Tibial nerve (tissue), 4 donors: ENCODE results near the gene SMIM43. TPM values are rescaled to one million over a fixed set of nuclear protein-coding genes. Genes with fewer than 3 reads are reported as not detected.

Experiments
- DNase-seq, 2 donors: peaks; one replicate each; pipeline ENCODE4 v3.0.0-alpha.2; 2019; ENCODE audit warnings: low spot score in 2 of 2
- H3K27ac ChIP-seq, 4 donors: fragments of 200-600 bp; sonication (generic) in 3 of 4; one replicate each; pipeline ENCODE4 v1.5.1; 2017 to 2019; ENCODE audit warnings: mild to moderate bottlenecking in 1 of 4
- H3K27me3 ChIP-seq, 2 donors: fragments of 200-600 bp; sonication (generic) in 1 of 2; one replicate each; pipeline versions ENCODE4 v1.5.1 to v1.6.0; 2017 to 2019
- H3K36me3 ChIP-seq, 3 donors: fragments of 200-600 bp; sonication (generic); one replicate each; pipeline ENCODE4 v1.5.1; 2018 to 2019
- H3K4me1 ChIP-seq, 4 donors: fragments of 200-600 bp; sonication (generic) in 3 of 4; one replicate each; pipeline ENCODE4 v1.5.1; 2017 to 2019
- H3K4me3 ChIP-seq, 4 donors: fragments of 200-600 bp; sonication (generic) in 3 of 4; one replicate each; pipeline ENCODE4 v1.5.1; 2017 to 2019; ENCODE audit warnings: mild to moderate bottlenecking in 1 of 4, moderate library complexity in 1 of 4
- H3K9me3 ChIP-seq, 4 donors: fragments of 200-600 bp; sonication (generic) in 3 of 4; one replicate each; pipeline ENCODE4 v1.5.1; 2017 to 2019
- EP300 ChIP-seq, 2 donors: sonication (generic); formaldehyde crosslinking; IDR thresholded peaks; one replicate each; pipeline ENCODE4 v1.6.1; 2017; ENCODE audit warnings: antibody characterized with exemption in 2 of 2, mild to moderate bottlenecking in 1 of 2
- POLR2A ChIP-seq, 2 donors: fragments of 450-650 bp; IDR thresholded peaks; one replicate each; pipeline ENCODE4 v1.6.1; 2017; ENCODE audit warnings: antibody characterized with exemption in 2 of 2, mild to moderate bottlenecking in 2 of 2, moderate library complexity in 2 of 2
- WGBS, 2 donors: methylation state at CpG; one replicate each; pipeline ENCODE4 v1.1.5; 2018; 5-methylcytosine and 5-hydroxymethylcytosine counted together
- total RNA-seq, 4 donors: library from RNA; depleted of rRNA; stranded (reverse); fragments of >200 nt; gene quantifications; one replicate each; pipeline ENCODE4 v1.1.0, GENCODE V29; 2016
- TF ChIP-seq, protein P1 (sequence below), 5 experiments: fragments of 200-600 bp in 3 of 5; fragments of 450-650 bp in 2 of 5; sonication (generic) in 3 of 5; IDR thresholded peaks; one replicate each; pipeline ENCODE4 v1.5.1; 2016 to 2019; ENCODE audit warnings: antibody characterized with exemption in 5 of 5, mild to moderate bottlenecking in 3 of 5, moderate library complexity in 2 of 5

SMIM43 gene
- total RNA-seq, 4 donors from 2014 or later, result 2.2 to 5.7 (median 4.6) TPM

DNA sequence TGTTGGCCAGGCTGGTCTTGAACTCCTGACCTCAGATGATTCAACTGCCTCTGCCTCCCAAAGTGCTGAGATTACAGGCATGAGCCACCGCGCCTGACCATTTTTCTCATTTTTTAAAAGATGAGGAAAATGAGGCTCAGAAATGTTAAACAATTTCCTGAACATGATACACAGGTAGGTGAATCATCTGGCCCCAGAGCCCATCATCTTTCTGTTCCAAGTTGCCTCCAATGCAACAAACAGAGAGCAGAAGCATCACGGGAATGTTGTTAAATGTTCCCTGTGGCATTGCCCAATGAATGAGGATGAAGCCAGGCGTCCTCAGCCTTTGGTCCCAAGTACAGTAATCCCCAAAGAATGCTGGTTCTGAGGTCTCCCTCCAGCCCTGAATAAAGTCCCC, 36.9 kb downstream of the SMIM43 start:
- Histone ChIP-seq H3K27me3 (no peaks in the 10 kb centered on the region), H3K36me3 (no peaks in the 10 kb centered on the region), H3K9me3 (no peaks in the 10 kb centered on the region), H3K27ac (no peak overlapping the region), H3K4me1 (peaks cover 0 to 7% (median 0%) of the 10 kb centered on the region in 4 donors), H3K4me3 (no peak overlapping the region)
- TF ChIP-seq, protein P1, sequence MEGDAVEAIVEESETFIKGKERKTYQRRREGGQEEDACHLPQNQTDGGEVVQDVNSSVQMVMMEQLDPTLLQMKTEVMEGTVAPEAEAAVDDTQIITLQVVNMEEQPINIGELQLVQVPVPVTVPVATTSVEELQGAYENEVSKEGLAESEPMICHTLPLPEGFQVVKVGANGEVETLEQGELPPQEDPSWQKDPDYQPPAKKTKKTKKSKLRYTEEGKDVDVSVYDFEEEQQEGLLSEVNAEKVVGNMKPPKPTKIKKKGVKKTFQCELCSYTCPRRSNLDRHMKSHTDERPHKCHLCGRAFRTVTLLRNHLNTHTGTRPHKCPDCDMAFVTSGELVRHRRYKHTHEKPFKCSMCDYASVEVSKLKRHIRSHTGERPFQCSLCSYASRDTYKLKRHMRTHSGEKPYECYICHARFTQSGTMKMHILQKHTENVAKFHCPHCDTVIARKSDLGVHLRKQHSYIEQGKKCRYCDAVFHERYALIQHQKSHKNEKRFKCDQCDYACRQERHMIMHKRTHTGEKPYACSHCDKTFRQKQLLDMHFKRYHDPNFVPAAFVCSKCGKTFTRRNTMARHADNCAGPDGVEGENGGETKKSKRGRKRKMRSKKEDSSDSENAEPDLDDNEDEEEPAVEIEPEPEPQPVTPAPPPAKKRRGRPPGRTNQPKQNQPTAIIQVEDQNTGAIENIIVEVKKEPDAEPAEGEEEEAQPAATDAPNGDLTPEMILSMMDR (IDR thresholded peaks at IDR 0.05), result no peak
- TF ChIP-seq EP300 (IDR thresholded peaks at IDR 0.05) (no peak), POLR2A (IDR thresholded peaks at IDR 0.05) (no peak)
- WGBS, 2 donors, result 74 to 83% methylated on average over 4 of the region's 4 CpGs
- DNase-seq, result no peak

DNA sequence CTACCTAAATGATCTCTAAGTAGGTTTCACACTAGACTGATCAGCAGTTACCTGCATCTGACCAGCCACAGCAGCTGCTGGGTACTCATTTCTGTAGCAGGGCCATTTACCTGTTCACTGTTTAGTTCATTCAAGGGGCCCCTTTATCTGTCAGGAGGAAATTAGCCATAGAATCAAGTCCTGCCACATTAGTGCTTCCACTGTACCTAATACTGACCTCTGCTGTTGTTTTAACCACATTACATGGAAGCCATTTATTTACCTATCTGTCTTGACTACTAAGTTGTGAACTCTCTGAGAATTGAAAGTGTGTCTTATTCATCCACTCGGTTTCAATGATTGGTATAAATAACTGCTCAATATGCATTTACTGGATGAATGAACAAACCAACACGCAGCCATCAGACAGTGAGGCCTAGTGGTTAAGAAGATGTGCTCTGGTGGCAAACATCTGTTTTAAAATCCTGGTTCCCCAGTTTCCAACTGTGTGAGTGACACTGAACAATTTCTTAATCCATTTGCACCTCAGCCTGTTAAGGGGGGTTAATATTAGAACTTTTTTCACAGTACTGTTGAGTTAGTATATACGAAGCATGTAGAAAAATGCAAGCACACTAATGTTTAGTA, 38.2 kb downstream of the SMIM43 start:
- WGBS, 2 donors, result 36 to 42% methylated on average over 3 of the region's 3 CpGs
- Histone ChIP-seq H3K4me3 (no peak overlapping the region), H3K4me1 (peaks cover 0 to 7% (median 0%) of the 10 kb centered on the region in 4 donors), H3K9me3 (no peaks in the 10 kb centered on the region), H3K27me3 (no peaks in the 10 kb centered on the region), H3K27ac (no peak overlapping the region), H3K36me3 (no peaks in the 10 kb centered on the region)
- TF ChIP-seq, protein P1 (IDR thresholded peaks at IDR 0.05), result peak; percentile 67 to 72 (median 70)
- no peak for TF ChIP-seq POLR2A (IDR thresholded peaks at IDR 0.05)
- peak in 1 of 2 donors; percentile 28 for DNase-seq

DNA sequence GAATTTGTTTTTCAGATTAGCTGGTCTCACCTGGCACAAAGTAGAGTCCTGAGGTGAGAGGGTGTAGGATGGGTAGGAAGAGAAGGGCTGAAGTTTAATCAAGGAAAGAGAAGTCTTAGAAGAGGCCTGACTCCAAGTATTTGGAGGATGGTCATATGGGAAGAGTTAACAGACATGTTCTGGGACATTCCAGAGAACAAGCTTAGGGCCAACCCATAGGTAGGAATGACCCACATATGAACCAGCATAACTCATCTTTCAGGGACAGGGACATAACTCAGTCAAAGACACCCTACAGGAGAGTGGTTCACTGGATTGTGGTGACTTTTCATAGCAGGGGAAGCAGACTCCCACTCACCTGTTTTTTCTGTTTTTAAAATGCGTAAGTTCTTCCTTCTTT, 40.3 kb downstream of the SMIM43 start:
- H3K9me3 ChIP-seq, result no peaks in the 10 kb centered on the region
- DNase-seq, result no peak
- H3K4me3 ChIP-seq, result no peak overlapping the region
- no peak overlapping the region for H3K27ac ChIP-seq
- no peaks in the 10 kb centered on the region for H3K36me3 ChIP-seq
- H3K4me1 ChIP-seq, result peaks cover 0 to 7% (median 0%) of the 10 kb centered on the region in 4 donors
- no peaks in the 10 kb centered on the region for H3K27me3 ChIP-seq
- TF ChIP-seq EP300 (IDR thresholded peaks at IDR 0.05) (no peak), POLR2A (IDR thresholded peaks at IDR 0.05) (no peak)
- TF ChIP-seq, protein P1 (IDR thresholded peaks at IDR 0.05), result no peak
- WGBS, 2 donors, result 90 to 94% methylated on average over 1 of the region's 1 CpG

DNA sequence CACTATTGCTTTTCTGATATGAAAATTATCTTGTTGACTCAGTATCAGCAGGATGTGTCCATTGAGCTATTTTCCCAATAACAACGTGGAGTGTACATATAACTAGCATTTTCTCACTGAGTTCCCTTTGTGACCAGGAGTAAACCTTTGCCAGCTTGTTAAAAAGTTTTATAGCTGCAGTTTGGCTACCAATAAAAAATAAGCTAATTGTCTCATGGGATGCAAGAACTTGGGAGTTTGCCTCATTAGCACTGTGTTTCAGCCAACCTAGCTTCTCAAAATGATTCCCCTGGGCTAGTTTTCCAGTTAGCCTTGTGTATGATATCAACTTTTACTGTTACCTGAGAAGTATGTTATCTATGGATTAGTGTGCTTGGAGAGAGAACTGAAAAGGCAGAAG, 43.3 kb downstream of the SMIM43 start:
- WGBS, 2 donors, result 48 to 54% methylated on average over 1 of the region's 1 CpG

DNA sequence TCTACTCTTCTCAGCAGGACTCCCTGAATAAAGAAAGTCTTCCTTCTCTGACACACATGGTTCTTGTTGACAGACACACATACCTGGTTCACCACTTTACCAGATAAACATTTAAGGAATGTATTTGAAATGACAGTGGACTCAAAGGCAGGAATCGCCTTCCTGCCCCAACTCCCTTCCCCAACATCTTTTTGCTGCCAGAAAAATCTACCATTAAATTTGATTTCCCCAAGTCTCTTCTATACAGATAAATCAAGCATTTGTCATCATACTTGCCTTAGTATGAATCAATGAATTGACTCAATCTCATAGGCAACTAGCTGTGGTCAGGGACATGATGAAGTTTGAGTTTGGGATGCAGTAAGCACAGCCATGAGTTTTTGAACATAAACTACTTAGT, 44.9 kb downstream of the SMIM43 start:
- no peak overlapping the region for H3K27ac ChIP-seq
- no peak overlapping the region for H3K4me3 ChIP-seq
- DNase-seq, result no peak
- peaks cover 0 to 4% (median 0%) of the 10 kb centered on the region in 4 donors for H3K4me1 ChIP-seq
- TF ChIP-seq, protein P1 (IDR thresholded peaks at IDR 0.05), result no peak
- TF ChIP-seq POLR2A (IDR thresholded peaks at IDR 0.05), result no peak
- no peaks in the 10 kb centered on the region for H3K36me3 ChIP-seq
- no peaks in the 10 kb centered on the region for H3K27me3 ChIP-seq
- WGBS, 2 donors, result 81 to 96% methylated on average over 1 of the region's 1 CpG
- no peaks in the 10 kb centered on the region for H3K9me3 ChIP-seq

More for the DNA sequence above, 43.3 kb downstream of the SMIM43 start:
- Histone ChIP-seq H3K9me3 (no peaks in the 10 kb centered on the region), H3K4me1 (peaks cover 0 to 6% (median 0%) of the 10 kb centered on the region in 4 donors), H3K36me3 (no peaks in the 10 kb centered on the region), H3K27ac (no peak overlapping the region), H3K27me3 (no peaks in the 10 kb centered on the region), H3K4me3 (no peak overlapping the region)
- no peak for DNase-seq
- no peak for TF ChIP-seq POLR2A (IDR thresholded peaks at IDR 0.05)
- TF ChIP-seq, protein P1 (IDR thresholded peaks at IDR 0.05), result no peak
